ENCODE results near the gene CCDC92.
A peak's percentile ranks its signal among the peaks of the same experiment; 100 is the strongest.

CCDC92 gene, protein sequence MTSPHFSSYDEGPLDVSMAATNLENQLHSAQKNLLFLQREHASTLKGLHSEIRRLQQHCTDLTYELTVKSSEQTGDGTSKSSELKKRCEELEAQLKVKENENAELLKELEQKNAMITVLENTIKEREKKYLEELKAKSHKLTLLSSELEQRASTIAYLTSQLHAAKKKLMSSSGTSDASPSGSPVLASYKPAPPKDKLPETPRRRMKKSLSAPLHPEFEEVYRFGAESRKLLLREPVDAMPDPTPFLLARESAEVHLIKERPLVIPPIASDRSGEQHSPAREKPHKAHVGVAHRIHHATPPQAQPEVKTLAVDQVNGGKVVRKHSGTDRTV

DNA sequence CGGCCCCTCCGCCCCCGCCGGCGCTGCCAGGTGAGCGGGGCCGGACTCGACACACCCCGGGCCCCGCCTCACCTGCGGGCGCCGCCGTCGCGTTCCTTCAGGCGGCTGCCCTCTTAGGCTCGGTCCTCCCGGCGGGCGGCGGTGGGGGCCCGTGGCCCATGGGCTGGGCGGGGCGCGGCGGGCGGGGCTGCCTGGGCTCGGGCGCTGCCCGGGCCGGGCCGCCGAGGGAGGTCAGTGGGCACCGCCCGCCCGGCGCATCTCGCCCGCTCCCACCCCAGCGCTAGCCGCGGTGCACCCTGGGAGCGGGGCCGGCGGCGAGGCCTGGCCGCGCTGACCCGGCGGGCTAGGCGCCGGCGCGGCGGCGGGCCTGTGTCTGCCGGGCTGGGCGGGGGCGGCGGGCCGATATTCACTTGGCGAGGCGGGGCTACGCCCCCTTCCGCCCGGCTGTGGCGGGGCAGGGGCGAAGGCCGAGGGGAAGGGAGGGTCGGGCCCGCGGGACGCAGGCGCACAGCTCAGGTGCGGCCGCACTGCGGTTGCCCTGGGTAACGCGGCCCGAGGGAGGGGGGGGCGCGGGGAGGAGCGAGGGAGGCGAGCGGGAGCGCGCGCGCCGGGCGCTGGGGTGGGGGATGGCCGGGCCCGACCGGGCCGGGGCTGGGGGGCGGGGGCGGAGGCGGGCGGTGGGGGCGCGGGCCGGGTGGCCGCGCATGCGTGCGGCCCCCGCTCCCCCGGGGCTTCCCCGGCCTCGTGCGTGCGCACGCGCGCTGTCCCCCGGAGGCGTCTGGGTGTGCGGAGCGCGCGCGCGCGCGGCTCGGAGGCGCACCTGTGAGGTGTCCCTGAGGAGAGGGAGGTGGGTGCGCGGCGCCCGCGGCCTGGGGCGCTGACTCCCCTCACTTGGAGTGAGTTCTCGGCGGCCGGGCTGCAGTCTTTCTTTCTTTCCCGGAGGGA is at the start of gene CCDC92, which contains the start of gene ZNF664:
CCDC92 (minus strand) TSS at position 375 of the 945 bp plus-strand sequence. CDS start 28,526 bp downstream, outside the sequence.
ZNF664 (plus strand) TSS at position 759 of the 945 bp plus-strand sequence. CDS start 38,930 bp downstream, outside the sequence.
- DNase-seq (ENCODE audit: low spot score) = peak; percentile 100

DNA sequence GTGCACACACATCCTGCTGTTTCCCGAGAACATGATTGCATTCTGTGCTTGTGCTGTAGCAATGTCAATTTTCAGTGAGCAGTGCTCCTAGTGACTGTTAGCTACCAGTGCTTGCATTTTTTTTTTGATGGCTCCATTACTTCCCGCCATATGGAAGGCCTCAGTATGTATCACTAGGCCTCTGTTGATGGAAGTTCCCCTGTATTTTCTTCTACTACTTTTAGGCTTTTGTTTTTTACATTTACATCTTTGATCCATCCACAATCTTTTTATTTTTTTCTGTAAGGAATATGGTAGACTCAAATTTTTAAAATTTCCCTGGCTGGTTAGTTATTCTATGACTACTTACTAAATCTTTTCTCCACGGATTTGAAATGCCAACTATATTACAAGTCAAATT is 49.5 kb upstream of the CCDC92 start:
- DNase-seq (ENCODE audit: low spot score) = no peak

DNA sequence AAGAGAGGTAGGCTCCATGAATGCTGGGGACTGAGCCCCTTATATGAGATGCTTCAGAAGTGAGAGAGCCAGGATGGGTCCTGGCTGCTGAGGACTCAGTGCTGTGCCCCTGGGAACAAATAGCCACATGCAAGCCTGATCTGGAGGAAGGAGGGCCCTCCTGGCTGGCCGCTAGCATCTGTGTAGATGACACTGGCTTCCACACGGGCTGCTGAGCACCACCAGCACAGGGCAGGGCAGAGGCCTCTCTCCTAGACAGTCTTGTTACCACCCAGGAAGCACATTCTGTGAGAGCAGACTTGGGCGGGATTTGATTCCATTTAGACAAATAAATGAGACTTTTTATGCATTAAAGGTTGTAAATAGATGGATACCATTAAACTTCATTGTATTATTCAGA is 48.4 kb upstream of the CCDC92 start:
- no peak for DNase-seq (ENCODE audit: low spot score)

DNA sequence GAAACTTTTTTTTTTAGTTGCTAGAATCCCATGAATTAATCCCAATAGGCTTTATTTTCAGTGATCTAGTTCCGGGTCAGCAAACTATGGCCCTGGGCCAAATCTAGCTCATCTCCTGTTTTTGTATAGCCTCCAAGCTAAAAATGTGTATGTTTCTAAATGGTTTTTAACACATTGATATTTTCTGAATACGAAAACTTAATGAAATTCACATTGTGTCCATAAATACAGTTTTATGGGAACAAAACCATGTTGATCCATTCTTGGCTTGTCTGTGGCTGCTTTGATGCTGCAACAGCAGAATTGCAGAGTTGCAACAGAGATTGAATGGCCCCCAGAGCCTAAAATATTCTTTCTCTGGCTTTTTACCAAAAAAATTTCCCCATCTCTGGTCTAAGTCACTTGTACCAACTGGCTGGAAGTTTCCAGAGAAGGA is 47.9 kb upstream of the CCDC92 start:
- peak; percentile 39 for DNase-seq (ENCODE audit: low spot score)

DNA sequence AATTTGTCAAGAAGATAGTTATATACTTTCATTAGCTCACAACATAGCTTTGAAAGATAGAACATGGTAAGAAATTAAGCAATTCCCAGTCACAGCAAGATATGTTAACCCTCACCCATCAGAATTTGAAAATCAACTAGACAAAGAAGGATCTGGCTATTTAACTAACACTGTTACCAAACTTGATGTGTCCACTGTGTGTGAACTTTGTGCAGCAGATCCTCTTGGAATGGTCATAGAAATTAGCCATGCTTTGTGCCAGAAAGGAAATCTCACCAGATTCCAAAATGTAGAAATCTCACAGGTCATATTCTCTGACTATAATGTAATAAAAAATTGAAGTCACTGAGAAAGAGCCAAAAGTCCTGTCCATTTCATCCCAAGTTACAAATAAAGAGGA is 46.5 kb upstream of the CCDC92 start:
- no peak for DNase-seq (ENCODE audit: low spot score)

DNA sequence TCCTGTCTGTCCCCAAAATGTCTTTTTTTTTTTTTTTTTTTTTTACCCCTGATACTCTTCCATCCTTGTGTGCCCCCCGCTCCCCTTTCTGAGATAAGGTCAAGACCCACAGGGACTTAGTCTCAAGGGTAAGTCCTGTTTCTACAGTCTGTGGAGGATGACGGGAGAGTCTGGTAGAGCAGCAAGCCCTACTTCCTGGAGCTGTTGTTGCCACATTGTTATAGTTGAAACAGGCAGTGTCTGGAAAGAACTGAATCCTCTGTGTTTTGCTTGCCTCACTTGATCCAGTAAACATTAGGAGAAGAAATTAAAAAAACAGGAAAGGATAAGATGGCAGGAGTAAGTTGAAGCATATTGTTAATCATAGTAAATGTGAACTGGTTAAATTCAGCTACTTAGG is 45.9 kb upstream of the CCDC92 start:
- DNase-seq (ENCODE audit: low spot score) = no peak

DNA sequence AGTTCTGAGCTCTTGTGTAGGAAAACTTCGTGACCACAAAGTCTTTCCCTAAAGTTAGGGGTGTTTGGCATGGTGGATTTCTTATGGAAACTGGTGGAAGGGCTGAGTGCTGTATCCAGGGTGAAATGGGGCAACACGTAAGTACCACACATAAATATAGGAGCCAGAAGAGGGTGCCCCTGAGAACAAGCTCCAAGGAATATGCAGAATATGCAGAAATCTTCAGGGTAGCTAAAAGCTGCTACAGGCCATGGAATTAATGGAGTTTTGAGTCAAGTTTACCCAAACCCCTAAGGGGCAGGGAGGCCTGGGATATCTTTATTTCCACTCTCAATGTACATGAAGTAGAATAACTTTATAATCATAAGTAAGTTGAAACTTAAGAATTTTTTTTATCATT is 44.4 kb upstream of the CCDC92 start:
- no peak for DNase-seq (ENCODE audit: low spot score)

DNA sequence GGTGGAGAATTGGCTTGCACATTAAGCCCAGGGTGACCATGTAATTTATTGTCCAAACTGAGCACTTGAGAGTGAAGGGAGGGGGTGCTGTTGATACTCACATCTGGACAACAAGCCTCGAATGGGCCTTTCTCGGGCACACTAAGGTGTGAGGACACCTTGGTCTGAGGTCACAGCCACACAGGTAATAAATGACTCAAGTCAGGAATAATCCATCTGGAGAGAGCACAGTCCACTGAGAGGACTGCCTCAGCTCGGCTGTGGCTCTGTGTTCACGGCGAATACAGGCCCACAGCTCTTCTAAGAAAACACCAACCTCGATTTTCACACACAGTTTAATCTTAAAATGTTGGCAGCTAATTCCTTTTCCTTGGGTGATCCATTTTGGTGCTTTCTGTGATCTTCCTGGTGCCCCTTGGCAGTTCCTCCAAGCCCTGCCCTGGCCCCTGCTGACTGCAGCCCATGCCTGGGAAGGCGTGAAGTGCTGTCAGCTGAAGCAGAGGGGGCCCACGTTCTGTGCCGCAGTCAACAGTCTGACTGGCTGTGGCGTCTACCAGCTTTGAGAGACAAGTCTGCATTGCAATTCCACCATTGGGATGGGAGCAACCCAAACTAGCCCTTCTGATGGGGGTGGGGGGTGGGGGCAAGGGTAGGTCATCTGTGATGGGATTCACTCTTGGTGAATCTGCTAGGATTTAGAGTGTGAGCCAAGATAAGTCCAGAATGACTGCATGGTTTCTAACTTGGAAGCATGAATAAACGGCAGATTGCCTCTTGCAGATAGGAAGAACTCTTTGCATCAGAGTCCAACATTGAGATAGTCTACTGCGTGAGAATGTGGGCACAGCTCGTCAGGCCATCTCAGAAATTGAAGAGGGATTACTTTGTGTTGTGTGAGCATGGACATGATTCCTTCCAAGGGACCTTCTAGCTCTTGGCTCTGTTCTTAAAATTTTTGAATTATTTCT is 43.1 kb upstream of the CCDC92 start:
- DNase-seq (ENCODE audit: low spot score) = no peak

DNA sequence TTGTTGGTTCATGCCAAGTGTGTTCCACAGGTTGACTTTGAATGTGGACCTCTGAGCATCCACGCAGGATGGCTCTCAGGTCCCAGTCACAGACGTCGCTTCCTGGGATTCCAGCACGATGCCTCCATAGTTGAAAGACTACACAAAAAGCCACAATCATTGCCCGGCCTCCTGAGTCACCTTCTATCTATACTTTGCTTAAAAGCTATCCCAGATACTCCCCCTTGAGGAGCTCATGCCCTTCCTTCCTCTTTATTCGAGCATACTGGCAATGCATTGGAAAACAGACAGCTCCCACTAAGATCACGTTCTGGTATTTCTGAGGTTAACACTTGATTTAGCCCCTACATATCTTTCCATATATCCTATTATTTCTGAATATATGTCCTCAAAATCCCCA is 40.4 kb upstream of the CCDC92 start:
- no peak for DNase-seq (ENCODE audit: low spot score)

DNA sequence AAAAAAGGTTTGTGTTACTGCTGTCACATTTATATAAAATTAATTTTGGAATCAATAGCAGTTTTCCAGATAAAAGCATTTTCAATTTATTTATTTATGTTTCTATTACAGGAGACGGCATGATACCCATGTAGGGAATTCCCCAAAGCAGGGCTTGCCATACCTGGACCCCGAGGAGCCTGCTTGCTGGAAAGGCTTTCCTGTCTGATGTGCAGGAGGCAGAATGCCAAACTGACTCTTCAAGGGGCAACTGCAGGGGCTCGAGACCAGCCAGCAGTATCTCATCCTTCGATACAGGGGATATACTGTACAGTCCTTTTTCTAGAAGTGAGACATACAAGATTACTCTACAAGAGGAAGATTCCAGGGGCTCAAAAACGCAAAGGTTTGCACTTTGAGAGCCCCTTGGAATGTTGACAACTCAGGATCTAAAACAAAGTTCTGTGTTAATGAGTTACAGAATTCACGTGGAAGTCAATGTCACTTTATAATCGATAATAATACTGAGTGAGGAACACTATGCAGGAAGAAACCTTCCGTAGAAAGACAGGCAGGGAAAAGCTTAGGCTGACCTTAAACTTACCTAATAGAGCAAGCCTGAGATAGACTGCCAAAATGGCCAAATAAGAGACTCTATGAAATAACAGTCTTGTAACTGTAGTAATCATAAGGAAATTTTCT is 38.9 kb upstream of the CCDC92 start:
- DNase-seq (ENCODE audit: low spot score) = no peak

DNA sequence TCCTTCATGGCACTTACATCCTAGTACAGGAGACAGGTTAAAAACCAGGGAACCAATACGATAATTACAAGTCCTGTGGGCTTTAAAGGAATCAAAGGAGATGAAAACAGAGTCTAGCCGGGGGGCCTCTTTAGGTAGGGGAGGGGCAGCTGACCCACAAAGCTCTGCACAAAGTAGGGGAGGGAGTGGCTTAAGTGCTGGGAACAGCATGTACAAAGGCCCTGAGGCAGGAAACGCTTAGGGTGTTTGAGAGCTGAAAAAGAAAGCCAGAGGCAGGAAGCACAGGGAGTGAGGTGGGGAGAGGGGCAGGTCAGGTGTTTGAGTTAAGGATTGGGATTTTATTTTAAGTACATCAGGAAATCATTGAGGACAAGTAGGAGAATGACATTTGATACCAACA is 38.1 kb upstream of the CCDC92 start:
- DNase-seq (ENCODE audit: low spot score) = no peak

DNA sequence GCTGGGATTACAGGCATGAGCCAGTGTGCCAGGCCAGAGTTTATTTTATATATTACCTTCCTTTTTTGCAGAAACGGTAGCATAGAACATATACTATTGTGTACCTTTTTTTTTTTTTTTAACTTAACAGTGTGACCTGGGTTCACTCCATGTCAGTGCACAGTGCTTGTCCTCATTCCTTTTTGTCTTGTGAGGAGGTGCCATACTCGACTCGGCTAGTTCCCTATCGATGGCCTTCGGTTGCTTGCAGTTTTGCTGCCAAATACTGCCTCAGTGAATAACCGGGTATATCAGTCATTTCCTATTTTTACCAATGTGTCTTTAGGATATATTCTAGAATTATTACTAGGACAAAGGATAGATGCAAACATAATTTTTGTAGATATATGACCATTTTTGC is 37.1 kb upstream of the CCDC92 start:
- DNase-seq (ENCODE audit: low spot score) = no peak

DNA sequence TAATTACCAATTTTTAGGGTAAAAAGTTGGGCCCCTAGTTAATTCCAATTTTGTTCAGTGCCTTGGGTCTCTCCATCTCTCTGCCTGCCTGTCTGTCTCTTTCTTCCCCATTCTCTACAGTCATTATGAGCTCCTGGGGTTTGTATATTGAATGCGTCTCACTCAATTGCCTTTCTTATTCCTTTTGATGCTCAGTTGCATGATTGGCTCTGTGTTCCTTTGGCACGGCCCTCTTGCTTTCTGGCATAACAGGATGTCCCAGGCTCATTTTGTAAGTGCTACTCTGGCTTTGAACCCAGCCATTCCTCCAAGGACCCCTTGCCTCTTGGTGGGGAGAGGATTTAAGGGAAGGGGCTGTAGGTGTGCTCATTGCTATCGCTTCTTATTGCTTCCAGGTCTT is 36.0 kb upstream of the CCDC92 start:
- DNase-seq (ENCODE audit: low spot score) = no peak

DNA sequence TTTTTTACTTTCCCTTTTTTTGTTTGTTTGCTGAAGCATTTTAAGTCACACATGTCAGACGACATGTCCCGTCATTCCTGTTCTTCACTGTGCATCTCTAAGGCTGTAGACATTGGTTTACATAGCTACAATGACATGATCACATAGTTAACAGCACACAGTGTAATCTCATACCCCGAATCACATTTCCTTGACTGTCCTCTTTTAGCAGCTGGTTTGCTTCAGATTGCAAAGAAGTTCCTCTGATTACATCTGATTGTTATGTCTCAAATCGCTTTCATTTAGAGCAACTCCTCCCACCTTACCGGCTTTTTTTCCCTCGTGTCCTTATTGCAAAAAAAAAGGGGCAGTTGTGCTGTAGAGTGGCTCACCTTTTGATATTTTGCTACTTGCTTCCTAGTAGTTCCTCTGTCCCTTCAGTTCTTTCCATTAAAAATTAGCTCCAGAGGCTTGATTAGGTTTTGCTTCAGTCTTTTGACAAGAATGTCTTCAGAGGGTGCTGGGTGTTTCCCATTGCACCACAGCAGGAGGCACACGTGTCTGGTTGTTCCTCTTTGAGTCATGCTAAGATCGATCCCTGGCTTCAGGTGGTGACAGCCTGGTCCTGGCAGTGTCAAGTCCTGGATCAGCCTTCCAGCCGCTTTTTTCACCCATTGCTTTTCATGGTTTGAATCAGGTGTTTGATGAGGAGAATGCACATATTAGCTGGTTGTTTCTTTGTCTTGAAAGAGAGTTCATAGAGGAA is 35.4 kb upstream of the CCDC92 start:
- DNase-seq (ENCODE audit: low spot score) = no peak

DNA sequence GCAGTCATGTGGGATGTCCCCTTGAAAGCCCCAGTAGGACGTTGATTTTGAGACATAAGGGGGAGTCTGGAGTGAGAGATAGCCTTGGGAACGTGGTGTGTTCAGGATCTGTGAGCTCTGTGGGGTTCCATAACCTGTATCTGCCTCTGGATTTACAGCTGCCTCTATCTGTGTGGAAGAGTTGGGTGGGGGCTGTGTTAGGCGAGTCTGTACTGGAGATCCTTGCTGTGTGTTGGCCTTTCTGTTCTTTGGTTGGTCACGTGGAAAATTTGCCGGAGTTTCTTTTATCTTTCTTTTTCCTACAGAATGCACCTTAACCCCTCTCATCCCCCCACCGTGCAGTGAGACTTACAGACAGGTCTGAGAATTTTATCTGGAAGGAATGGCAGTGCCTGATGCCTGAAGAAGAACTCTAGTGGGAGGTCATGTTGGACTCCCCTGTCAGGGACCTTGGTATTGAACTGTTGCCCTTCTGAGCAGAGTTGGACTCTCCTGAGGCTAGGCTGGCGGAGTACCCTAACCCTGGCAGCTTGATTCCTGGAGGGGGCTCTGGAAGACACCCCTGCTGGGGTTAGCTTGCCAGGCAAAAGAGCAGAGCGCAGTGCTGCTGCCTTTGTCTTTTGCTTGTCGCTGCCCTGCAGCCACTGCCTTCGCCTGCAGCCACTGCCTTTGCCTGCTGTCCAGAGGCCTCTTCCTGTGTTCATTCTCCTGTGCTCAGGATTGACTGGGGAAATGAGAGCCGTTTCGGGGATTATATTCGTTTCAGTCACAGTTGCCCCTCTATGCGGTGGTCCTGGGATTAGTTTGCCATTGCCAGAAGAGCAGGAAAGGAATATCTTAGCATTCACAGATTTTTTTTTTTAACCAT is 34.4 kb upstream of the CCDC92 start:
- DNase-seq (ENCODE audit: low spot score) = no peak

DNA sequence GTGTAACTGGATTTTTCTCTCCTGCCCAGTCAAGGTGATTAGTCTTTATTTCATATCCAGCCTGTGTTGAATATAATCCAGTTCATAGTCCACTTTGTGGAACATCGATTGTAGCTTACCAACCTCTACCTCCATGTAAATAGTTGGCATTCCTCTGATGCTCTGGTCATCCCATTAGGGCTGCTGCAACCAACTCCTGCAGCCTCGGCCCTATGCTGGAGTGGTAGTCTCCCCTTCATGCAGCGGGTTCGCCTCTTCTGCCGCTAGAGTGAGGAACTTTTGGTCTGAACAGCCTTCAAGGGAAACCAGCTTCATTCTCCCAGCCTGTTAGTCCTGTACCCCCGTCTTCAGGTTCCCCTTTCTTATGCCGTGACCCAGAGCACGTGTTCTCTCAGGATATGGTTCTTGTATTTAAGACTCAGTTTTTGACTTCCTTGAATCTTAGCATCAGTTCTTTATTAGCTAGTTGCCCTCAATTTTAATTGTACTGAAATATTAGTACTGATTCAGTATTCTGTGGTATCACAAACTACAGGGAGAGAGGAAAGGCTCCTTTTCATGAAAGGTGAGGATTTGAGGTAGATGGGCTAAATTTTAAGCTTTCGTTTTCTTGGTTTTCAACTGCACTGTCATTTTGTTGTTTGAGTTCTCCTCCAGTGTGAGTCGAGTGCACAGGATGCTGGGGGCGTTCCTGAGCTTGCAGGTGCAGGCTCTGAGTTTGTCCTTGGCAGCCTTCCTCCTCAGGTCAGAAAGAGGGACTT is 33.6 kb upstream of the CCDC92 start:
- DNase-seq (ENCODE audit: low spot score) = no peak

DNA sequence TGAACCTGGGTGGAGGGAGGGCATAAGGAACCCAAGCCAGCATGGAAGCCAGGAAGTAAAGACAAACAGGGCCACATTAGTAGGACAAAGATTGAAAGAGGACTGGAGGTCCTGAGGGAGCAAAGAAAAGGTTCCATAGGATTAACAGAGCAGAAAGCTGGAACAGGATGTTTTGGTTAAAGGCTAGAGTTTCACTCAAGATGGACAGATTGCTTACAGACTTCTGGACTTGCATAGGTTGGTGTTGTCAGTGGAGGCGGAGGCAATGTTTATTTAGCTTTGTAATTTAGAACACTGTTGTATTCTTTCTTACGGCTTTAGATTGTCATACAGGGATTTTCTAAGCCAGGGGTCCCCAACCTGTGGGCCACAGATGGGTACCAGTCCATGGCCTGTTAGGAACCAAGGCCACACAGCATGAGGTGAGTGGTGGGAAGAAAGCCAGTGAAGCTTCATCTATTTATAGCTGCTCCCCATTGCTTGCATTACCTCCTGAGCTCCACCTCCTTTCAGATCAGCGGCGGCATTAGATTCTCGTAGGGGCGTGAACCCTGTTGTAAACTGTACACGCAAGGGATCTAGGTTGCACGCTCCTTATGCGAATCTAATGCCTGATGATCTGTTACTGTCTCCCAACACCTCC is 31.7 kb upstream of the CCDC92 start:
- DNase-seq (ENCODE audit: low spot score) = no peak

DNA sequence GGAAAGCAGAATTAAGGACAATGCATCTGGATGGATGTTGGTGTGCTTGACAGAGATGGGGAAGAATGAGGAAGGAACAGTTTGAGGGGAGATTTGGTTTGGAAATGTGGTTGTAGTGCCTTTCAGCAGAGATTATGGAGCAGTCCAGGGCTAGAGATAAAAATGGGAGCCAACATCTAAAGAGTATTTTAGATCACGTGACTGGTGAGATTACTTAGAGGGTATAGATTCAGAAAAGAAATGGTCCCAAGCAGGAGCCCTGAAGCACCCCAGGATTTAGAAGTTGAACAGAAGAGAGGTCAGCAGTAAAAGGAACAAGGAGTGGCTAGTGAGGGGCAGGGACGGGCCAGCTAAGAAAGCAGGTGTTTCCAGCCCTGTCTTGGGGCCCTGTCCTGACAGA is 30.0 kb upstream of the CCDC92 start:
- no peak for DNase-seq (ENCODE audit: low spot score)
